Prostate gland (tissue), 2 donors: Measurements from ENCODE around the gene ACTRT2.

Experiments used
- POLR2A ChIP-seq: fragments of 450-650 bp; IDR thresholded peaks from one replicate; pipeline ENCODE4 v1.6.1; 2016; ENCODE audit warnings: antibody characterized with exemption, mild to moderate bottlenecking
- POLR2AphosphoS5 ChIP-seq: sonication (generic); formaldehyde crosslinking; IDR thresholded peaks from one replicate; pipeline ENCODE4 v1.6.1; 2017; ENCODE audit warnings: antibody characterized with exemption
- TF ChIP-seq, protein P1 (sequence below), 4 experiments: fragments of 200-600 bp in 2 of 4; fragments of 450-650 bp in 2 of 4; sonication (generic) in 2 of 4; IDR thresholded peaks; 1 replicate in 3 of 4; 2 replicates in 1 of 4; pipeline ENCODE4 v1.5.1; 2016 to 2019; ENCODE audit warnings: antibody characterized with exemption in 4 of 4, mild to moderate bottlenecking in 2 of 4, moderate library complexity in 2 of 4

DNA sequence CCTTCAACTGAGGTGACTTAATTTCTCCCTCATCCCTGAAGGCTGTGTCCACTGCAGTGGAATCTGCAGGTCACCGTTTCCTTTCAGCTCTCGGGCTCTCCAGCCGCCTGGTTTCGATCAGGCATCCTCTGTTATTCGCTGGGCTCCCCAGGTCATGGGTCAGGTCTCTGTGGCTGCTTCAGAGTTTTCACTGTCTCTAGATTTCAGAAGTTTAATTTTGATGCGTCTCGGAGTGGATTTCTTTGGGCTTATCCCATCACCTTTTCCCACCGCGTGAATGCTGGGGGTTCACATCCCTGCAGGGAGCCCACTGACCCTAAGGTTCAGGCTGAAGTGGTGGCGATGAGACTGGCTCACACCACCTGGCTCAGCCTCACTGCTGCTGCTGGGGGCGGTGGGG lies 3.3 kb downstream of the ACTRT2 start:
- TF ChIP-seq, protein P1, sequence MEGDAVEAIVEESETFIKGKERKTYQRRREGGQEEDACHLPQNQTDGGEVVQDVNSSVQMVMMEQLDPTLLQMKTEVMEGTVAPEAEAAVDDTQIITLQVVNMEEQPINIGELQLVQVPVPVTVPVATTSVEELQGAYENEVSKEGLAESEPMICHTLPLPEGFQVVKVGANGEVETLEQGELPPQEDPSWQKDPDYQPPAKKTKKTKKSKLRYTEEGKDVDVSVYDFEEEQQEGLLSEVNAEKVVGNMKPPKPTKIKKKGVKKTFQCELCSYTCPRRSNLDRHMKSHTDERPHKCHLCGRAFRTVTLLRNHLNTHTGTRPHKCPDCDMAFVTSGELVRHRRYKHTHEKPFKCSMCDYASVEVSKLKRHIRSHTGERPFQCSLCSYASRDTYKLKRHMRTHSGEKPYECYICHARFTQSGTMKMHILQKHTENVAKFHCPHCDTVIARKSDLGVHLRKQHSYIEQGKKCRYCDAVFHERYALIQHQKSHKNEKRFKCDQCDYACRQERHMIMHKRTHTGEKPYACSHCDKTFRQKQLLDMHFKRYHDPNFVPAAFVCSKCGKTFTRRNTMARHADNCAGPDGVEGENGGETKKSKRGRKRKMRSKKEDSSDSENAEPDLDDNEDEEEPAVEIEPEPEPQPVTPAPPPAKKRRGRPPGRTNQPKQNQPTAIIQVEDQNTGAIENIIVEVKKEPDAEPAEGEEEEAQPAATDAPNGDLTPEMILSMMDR (IDR thresholded peaks at IDR 0.05), result no peak
- TF ChIP-seq POLR2A (no peak), POLR2AphosphoS5 (no peak)
